LNCAP (cell line): ENCODE results near the gene C5orf15.

Experiments used
- TF ChIP-seq, protein P1 (sequence below): fragments of 450-650 bp; IDR thresholded peaks from 2 replicates; pipeline ENCODE4 v1.5.1; 2017; ENCODE audit warnings: mild to moderate bottlenecking

Gene C5orf15

DNA sequence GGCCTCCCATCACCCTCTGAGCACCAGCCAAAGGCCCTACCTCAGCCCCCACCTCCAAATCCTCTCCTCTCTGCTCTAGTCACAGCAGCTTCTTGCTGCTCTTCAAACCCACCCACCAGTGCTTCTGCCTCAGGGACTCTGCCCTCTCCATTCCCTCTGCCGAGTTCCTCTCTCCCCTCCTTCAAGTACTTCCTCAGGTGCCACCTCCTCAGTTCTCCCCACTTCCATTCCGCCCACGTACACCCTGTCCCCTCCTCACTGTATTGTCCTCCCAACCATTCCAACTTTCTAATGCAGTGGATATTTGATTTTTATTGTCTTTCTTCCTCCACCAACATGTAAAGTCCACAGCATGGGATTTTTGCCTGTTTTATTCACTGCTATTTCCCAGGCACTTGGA is 43.2 kb downstream of the C5orf15 start:
- TF ChIP-seq, protein P1, sequence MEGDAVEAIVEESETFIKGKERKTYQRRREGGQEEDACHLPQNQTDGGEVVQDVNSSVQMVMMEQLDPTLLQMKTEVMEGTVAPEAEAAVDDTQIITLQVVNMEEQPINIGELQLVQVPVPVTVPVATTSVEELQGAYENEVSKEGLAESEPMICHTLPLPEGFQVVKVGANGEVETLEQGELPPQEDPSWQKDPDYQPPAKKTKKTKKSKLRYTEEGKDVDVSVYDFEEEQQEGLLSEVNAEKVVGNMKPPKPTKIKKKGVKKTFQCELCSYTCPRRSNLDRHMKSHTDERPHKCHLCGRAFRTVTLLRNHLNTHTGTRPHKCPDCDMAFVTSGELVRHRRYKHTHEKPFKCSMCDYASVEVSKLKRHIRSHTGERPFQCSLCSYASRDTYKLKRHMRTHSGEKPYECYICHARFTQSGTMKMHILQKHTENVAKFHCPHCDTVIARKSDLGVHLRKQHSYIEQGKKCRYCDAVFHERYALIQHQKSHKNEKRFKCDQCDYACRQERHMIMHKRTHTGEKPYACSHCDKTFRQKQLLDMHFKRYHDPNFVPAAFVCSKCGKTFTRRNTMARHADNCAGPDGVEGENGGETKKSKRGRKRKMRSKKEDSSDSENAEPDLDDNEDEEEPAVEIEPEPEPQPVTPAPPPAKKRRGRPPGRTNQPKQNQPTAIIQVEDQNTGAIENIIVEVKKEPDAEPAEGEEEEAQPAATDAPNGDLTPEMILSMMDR, result no peak

DNA sequence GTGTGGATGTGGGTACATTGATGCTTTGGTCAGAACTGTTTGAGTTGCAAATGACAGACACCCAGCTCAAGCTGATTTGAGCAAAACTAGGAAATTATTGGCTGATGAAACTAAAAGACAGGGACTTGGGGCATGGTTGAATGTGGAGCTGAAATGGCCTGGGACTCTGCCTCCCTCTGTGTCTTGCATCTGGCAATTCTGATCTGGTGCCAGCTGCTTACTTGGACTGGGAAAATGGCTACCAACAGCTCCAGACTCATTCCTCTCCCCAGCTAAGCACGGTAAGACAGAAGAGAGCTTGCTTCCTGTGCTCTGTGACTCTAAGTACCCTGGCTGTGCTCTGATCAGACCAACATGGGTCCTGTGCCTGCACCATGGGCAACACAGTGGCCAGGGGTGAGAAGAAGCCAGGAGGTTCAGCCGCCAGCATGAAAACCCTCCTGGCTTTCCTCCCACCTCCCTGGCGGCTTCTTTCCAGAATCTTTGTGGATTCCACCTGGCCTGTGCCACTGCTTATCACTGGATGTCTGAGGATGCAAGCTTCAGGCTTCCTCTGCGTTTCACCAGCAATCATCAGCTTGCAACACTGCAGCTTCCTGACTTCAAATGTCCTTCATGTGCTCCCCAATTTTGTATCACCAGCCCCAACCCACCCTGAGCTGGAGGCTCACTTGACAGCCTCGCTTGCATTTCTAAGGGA is 44.1 kb downstream of the C5orf15 start:
- TF ChIP-seq, protein P1, result no peak

DNA sequence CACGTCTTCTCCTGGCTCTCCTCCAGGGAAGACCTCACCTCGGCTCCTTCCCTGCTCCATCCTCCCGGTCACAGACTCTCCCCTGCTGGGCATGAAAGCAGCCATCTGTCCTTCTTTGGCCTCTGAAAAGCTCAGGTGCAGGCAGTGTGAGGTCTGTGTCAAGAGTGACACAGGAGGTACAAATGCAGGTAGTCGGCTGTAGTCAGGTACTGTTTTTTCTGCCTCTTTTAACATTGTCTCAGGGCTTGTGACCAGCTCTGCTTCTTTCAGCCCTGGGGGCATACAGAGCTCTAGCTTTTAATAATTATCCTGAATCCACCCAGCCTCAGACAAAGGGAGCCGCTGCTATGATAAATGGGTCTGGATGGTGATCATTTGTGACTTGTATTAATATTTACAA is 46.4 kb downstream of the C5orf15 start:
- TF ChIP-seq, protein P1, result no peak

DNA sequence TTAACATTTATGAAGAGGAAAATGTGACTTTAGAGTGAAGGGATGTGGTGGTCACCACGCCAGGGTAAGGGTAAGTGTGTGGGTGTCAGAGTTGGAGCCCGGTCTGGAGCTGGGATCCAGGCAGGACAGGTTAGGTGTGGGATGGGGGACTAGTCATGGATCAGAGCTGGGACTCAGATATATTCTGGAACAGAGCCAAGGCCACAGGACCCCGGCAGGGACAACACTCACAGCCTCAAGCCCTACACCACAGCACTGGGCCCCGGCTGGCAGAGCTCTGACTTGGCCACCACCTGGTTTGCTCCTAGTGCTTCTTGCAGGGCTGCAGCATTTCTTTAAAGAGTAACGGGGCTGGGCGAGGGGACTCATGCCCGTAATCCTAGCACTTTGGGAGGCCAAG is 47.4 kb downstream of the C5orf15 start:
- TF ChIP-seq, protein P1, result no peak

DNA sequence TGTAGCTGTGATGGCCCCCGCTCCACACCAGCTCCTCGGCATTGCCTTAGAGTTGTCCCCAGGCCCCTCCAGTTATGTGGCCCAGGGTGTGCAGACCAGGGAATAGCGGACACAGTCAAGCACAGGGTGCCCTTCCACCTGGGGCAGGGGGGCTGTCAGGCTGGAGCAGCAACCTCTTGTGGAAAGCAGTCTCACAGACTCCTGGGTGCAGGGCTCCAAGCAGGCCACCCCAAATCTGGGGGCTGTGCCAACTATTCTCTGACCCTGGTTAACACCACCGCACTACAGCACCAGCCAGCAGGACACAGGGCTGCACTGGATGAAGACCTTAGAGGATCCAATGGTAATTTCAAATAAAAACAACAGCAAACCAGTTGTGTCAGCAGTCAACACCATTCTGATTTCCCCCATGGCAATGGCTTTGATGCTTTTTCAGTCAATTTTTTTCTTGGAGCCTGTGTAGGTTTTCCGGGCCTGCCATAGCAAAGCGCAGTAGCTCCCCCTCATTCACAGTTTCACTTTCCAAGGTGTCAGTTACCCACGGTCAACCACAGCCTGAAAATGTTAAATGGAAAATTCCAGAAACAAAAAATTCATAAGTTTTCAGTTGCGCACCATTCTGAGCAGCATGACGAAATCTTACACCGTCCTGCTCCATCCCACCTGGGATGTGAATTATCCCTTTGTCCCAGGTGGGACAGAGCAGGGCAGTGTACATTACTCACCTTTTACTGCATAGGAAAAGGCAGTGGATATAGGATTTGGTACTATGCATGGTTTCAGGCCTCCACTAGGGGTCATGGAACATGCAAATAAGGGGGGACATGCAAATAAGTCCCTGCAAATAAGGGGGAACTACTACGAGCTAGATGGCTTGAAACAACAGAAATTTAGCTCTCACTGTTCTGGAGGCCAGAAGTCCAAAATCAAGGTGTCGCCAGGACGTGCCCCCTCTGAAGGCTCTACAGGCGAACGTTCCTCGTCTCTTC is 49.0 kb downstream of the C5orf15 start:
- TF ChIP-seq, protein P1, result no peak

DNA sequence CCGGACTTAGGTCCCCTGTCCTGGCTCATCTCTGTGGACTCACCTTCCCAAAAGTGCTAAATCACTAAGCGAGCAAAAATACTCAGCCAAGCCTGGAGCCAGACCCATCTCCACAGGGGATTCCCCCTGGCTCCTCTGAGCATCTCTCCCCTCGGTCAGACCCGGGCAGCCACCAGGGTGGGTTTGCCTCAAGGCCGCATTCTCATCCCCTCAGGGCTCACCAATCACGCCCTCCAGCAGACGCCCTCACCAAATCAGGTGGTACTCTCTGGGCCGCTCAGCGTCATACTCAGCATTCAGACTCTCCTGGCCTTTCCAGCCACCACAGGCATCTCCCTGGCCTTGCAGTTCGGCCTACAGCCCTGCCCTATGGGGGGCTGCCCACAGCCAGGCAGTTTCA is 49.7 kb downstream of the C5orf15 start:
- TF ChIP-seq, protein P1, result no peak

DNA sequence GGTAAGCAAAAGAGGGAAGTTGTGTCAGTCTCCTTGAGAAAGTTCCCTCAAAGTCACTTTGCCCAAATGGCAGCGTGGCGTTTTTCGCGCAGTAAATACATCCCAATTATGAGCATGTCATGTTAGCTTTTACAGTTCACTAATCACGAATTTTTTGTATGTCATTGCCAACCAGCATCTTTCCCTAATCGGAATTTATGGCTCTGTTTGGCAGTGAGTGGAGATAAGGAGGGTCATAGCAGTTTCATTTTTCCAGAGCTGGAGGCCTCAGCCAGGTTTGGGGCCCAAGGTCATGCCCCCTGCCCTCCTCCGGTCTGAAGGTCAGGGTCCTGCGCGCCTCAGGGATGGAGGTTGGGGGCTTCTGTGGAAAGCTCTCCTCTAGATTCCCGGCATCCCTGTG is 50.1 kb downstream of the C5orf15 start:
- TF ChIP-seq, protein P1, result no peak
